ENCODE data around the gene AGMAT.

AGMAT gene

GRCh38 chr1:15620155-15620545 lies 35.3 kb upstream of the AGMAT start:
- no peak overlapping the region for H3K4me3 ChIP-seq (ENCODE audit: low read depth, low read length)
- peak; percentile 33 for DNase-seq (ENCODE audit: low read depth, low spot score)
- TF ChIP-seq CTCF (IDR thresholded peaks at IDR 0.05; ENCODE audit: low read depth, low read length) = no peak
- in situ Hi-C loops (cut with HindIII; ENCODE audit: low sequenced_read_pairs) = no loop called here

- DNase-seq (ENCODE audit: low read depth, low spot score) = peak; percentile 37
- in situ Hi-C loops (cut with HindIII; ENCODE audit: low sequenced_read_pairs) = no loop called here
- no peak for TF ChIP-seq CTCF (IDR thresholded peaks at IDR 0.05; ENCODE audit: low read depth, low read length)
- H3K4me3 ChIP-seq (ENCODE audit: low read depth, low read length) = peak overlapping the region; percentile 97
Measured at GRCh38 chr1:15618655-15619525, 34.0 kb upstream of the AGMAT start.

GRCh38 chr1:15618077-15618654 lies 33.3 kb upstream of the AGMAT start:
- no peak for TF ChIP-seq CTCF (IDR thresholded peaks at IDR 0.05; ENCODE audit: low read depth, low read length)
- in situ Hi-C loops (cut with HindIII; ENCODE audit: low sequenced_read_pairs) = no loop called here
- peak; percentile 16 for DNase-seq (ENCODE audit: low read depth, low spot score)
- H3K4me3 ChIP-seq (ENCODE audit: low read depth, low read length) = peak overlapping the region; percentile 97

- in situ Hi-C loops (cut with HindIII; ENCODE audit: low sequenced_read_pairs) = no loop called here
Measured at GRCh38 chr1:15617173-15618076, 32.6 kb upstream of the AGMAT start, which contains the start of gene DDI2. Gene DDI2, plus strand, starts transcription at chr1:15617458. Its CDS starts 213 bp downstream, at chr1:15617671.

GRCh38 chr1:15616373-15617172 lies 31.7 kb upstream of the AGMAT start:
- DNase-seq (ENCODE audit: low read depth, low spot score) = no peak
- in situ Hi-C loops (cut with HindIII; ENCODE audit: low sequenced_read_pairs) = no loop called here
- no peak for TF ChIP-seq CTCF (IDR thresholded peaks at IDR 0.05; ENCODE audit: low read depth, low read length)
- peak overlapping the region; percentile 54 for H3K4me3 ChIP-seq (ENCODE audit: low read depth, low read length)

More at GRCh38 chr1:15617173-15618076, 32.6 kb upstream of the AGMAT start, which contains the start of gene DDI2:
- peak; percentile 98 for DNase-seq (ENCODE audit: low read depth, low spot score)
- peak within 1 kb of the TSS; percentile 97 for H3K4me3 ChIP-seq (ENCODE audit: low read depth, low read length)
- TF ChIP-seq CTCF (IDR thresholded peaks at IDR 0.05; ENCODE audit: low read depth, low read length) = no peak
